Uterus (tissue), 2 donors: ENCODE results near the gene RPL19.

Experiments
- POLR2A ChIP-seq, 2 donors: fragments of 450-650 bp; IDR thresholded peaks; one replicate each; pipeline ENCODE4 v1.6.1; 2016; ENCODE audit warnings: antibody characterized with exemption in 2 of 2, mild to moderate bottlenecking in 1 of 2, moderate library complexity in 1 of 2
- TF ChIP-seq, protein P1 (sequence below), 4 experiments: fragments of 200-600 bp in 2 of 4; fragments of 450-650 bp in 2 of 4; sonication (generic) in 2 of 4; IDR thresholded peaks; one replicate each; pipeline ENCODE4 v1.5.1; 2016 to 2019; ENCODE audit warnings: antibody characterized with exemption in 4 of 4, mild to moderate bottlenecking in 2 of 4, moderate library complexity in 1 of 4

- TF ChIP-seq, protein P1, sequence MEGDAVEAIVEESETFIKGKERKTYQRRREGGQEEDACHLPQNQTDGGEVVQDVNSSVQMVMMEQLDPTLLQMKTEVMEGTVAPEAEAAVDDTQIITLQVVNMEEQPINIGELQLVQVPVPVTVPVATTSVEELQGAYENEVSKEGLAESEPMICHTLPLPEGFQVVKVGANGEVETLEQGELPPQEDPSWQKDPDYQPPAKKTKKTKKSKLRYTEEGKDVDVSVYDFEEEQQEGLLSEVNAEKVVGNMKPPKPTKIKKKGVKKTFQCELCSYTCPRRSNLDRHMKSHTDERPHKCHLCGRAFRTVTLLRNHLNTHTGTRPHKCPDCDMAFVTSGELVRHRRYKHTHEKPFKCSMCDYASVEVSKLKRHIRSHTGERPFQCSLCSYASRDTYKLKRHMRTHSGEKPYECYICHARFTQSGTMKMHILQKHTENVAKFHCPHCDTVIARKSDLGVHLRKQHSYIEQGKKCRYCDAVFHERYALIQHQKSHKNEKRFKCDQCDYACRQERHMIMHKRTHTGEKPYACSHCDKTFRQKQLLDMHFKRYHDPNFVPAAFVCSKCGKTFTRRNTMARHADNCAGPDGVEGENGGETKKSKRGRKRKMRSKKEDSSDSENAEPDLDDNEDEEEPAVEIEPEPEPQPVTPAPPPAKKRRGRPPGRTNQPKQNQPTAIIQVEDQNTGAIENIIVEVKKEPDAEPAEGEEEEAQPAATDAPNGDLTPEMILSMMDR (IDR thresholded peaks at IDR 0.05), result no peak
- no peak for TF ChIP-seq POLR2A (IDR thresholded peaks at IDR 0.05)
These were observed 41.5 kb upstream of the RPL19 start for GRCh38 chr17:39158623-39159022.
